DOHH2 (cell line): ENCODE data around the gene PPARD.

Source experiments
- CTCF ChIP-seq: fragments of 200-600 bp; sonication (generic); IDR thresholded peaks from one replicate; pipeline ENCODE4 v1.5.1; 2014; ENCODE audit warnings: antibody characterized with exemption, mild to moderate bottlenecking, low read depth, low read length; ENCODE audit not compliant: poor library complexity, severe bottlenecking
- EZH2phosphoT487 ChIP-seq: fragments of 200-600 bp; sonication (generic); IDR thresholded peaks from 2 replicates; pipeline ENCODE4 v1.6.1; 2017; ENCODE audit warnings: borderline replicate concordance, mild to moderate bottlenecking, antibody characterized with exemption, low read length, moderate library complexity, mixed read lengths

- no peak for TF ChIP-seq CTCF
- no peak for TF ChIP-seq EZH2phosphoT487
Observed at GRCh38 chr6:35477028-35477427, 134.7 kb downstream of the PPARD start.
